Parathyroid adenoma (tissue), 2 donors: ENCODE data around the gene GLS.
A peak's percentile ranks its signal among the peaks of the same experiment; 100 is the strongest.
"Not testable (repeated sequence)": the region's sequence is repeated elsewhere in the genome, so short reads cannot be mapped to it uniquely, and the experiment has no call there.

Source experiments
- H2AFZ ChIP-seq: fragments of 300-600 bp; sonication (generic); one replicate; pipeline ENCODE4 v1.7.0; 2017; ENCODE audit warnings: antibody characterized with exemption, mild to moderate bottlenecking
- H3K27ac ChIP-seq: fragments of 300-600 bp; sonication (generic); one replicate; pipeline ENCODE4 v1.7.0; 2017
- H3K27me3 ChIP-seq: fragments of 300-600 bp; sonication (generic); one replicate; pipeline ENCODE4 v1.7.0; 2017; ENCODE audit warnings: low read length; ENCODE audit not compliant: control insufficient read depth, insufficient read depth
- H3K36me3 ChIP-seq: fragments of 300-600 bp; sonication (generic); one replicate; pipeline ENCODE4 v1.7.0; 2017; ENCODE audit warnings: low read length; ENCODE audit not compliant: control insufficient read depth, insufficient read depth
- H3K4me1 ChIP-seq: fragments of 300-600 bp; sonication (generic); one replicate; pipeline ENCODE4 v1.7.0; 2017; ENCODE audit warnings: control low read depth
- H3K4me2 ChIP-seq: fragments of 300-600 bp; sonication (generic); one replicate; pipeline ENCODE4 v1.7.0; 2017; ENCODE audit warnings: low read length
- H3K4me3 ChIP-seq: fragments of 300-600 bp; sonication (generic); one replicate; pipeline ENCODE4 v1.7.0; 2017; ENCODE audit warnings: low read depth, low read length
- H3K79me2 ChIP-seq: fragments of 300-600 bp; sonication (generic); one replicate; pipeline ENCODE4 v1.7.0; 2017; ENCODE audit warnings: control low read depth
- H3K9ac ChIP-seq: fragments of 300-600 bp; sonication (generic); one replicate; pipeline ENCODE4 v1.7.0; 2017; ENCODE audit warnings: mild to moderate bottlenecking
- H3K9me3 ChIP-seq: fragments of 300-600 bp; sonication (generic); one replicate; pipeline ENCODE4 v1.7.0; 2017; ENCODE audit warnings: low read length; ENCODE audit not compliant: control insufficient read depth
- TF ChIP-seq, protein P1 (sequence below): fragments of 300-600 bp; sonication (generic); IDR thresholded peaks from one replicate; pipeline ENCODE4 v1.7.0; 2017; ENCODE audit warnings: antibody characterized with exemption, mild to moderate bottlenecking
- donor health status: primary hyperparathyroidism.

Gene GLS

DNA sequence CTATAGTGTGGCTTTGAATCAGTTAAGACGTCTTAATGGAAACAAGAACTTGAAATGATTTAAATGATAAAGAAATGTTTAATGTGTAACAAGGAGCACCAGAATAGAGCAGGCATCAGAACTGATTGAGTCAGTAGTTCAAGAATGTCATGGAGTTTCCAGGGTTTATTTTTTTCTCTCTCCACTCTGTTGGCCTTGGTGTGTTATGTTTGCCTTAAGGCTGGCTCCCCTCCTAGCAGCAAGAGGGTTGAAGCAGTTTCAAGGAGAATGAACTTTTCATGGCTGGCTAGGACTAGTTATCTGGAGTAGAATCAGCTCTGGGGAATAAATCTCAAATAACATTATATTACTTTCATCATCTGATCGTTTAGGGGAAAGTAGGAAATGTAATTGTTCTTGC, 13.4 kb upstream of the GLS start:
- TF ChIP-seq, protein P1, sequence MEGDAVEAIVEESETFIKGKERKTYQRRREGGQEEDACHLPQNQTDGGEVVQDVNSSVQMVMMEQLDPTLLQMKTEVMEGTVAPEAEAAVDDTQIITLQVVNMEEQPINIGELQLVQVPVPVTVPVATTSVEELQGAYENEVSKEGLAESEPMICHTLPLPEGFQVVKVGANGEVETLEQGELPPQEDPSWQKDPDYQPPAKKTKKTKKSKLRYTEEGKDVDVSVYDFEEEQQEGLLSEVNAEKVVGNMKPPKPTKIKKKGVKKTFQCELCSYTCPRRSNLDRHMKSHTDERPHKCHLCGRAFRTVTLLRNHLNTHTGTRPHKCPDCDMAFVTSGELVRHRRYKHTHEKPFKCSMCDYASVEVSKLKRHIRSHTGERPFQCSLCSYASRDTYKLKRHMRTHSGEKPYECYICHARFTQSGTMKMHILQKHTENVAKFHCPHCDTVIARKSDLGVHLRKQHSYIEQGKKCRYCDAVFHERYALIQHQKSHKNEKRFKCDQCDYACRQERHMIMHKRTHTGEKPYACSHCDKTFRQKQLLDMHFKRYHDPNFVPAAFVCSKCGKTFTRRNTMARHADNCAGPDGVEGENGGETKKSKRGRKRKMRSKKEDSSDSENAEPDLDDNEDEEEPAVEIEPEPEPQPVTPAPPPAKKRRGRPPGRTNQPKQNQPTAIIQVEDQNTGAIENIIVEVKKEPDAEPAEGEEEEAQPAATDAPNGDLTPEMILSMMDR = no peak
- Histone ChIP-seq H3K27ac (no peak overlapping the region), H3K79me2 (no peaks in the 10 kb centered on the region), H2AFZ (no peak overlapping the region), H3K36me3 (no peaks in the 10 kb centered on the region), H3K27me3 (no peaks in the 10 kb centered on the region), H3K4me3 (no peak overlapping the region), H3K9ac (no peak overlapping the region), H3K4me1 (peaks cover 9% of the 10 kb centered on the region), H3K9me3 (no peaks in the 10 kb centered on the region), H3K4me2 (no peak overlapping the region)

DNA sequence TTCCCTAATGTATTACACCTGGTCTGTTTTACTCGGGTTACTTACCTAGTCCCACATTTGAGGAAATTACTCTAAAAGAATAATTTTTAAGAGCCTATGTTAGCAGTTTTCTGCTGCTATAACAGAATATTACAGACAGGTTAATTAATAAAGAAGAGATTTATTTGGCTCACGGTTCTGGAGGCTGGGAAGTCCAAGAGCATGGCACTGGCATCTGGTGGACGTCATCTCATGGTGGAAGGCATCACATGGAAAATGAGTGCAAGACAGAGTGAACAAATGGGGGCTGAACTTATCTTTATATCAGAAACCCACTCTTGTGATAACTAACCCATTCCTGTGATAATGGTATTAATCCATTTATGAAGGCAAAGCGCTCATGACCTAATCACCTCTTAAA, 12.8 kb upstream of the GLS start:
- H3K4me3 ChIP-seq = no peak overlapping the region
- H3K4me1 ChIP-seq = peaks cover 9% of the 10 kb centered on the region
- no peak overlapping the region for H3K9ac ChIP-seq
- H3K4me2 ChIP-seq = no peak overlapping the region
- no peaks in the 10 kb centered on the region for H3K36me3 ChIP-seq
- no peak overlapping the region for H3K27ac ChIP-seq
- H3K27me3 ChIP-seq = no peaks in the 10 kb centered on the region
- TF ChIP-seq, protein P1 = no peak
- H2AFZ ChIP-seq = no peak overlapping the region
- no peaks in the 10 kb centered on the region for H3K79me2 ChIP-seq
- H3K9me3 ChIP-seq = no peaks in the 10 kb centered on the region

DNA sequence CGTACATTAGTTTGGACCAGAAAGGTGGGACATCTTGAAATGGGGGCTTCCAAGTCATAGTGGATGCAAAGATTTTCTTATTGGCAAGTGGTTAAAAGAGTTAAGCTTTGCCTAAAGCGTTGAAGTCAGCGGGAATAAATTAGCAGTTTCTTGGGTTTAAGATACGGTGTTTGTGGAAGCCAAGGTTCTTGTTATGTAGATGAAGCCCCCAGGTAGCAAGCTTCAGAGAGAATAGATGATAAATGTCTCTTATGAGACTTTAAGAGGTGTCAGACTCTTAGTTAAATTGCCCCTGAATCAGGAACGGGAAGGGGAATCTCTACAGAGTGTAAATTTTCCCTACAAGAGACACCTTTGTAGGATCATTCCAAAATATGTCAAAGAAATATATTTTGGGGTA, 10.9 kb upstream of the GLS start:
- Histone ChIP-seq H3K27me3 (no peaks in the 10 kb centered on the region), H3K4me3 (no peak overlapping the region), H3K9ac (no peak overlapping the region), H3K9me3 (no peaks in the 10 kb centered on the region), H3K36me3 (no peaks in the 10 kb centered on the region), H3K27ac (no peak overlapping the region), H3K4me1 (peaks cover 9% of the 10 kb centered on the region), H3K4me2 (no peak overlapping the region), H3K79me2 (no peaks in the 10 kb centered on the region), H2AFZ (no peak overlapping the region)
- TF ChIP-seq, protein P1 = no peak

DNA sequence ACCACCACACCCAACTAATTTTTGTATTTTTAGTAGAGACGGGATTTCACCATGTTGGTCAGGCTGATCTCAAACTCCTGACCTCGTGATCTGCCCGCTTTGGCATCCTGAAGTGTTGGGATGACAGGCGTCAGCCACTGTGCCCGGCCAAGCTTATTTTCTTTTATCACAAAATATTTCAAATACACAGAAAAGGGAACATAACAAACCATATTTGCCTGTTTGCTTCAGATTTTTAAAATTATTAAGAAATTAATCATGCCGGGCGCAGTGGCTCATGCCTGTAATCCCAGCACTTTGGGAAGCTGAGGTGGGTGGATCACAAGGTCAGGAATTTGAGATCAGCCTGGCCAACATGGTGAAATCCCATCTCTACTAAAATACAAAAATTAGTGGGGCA, 7.2 kb upstream of the GLS start:
- H2AFZ ChIP-seq, H3K4me3 ChIP-seq, H3K4me1 ChIP-seq, H3K4me2 ChIP-seq, H3K9me3 ChIP-seq, H3K36me3 ChIP-seq, H3K9ac ChIP-seq, H3K79me2 ChIP-seq, H3K27me3 ChIP-seq, H3K27ac ChIP-seq: not testable (repeated sequence)

DNA sequence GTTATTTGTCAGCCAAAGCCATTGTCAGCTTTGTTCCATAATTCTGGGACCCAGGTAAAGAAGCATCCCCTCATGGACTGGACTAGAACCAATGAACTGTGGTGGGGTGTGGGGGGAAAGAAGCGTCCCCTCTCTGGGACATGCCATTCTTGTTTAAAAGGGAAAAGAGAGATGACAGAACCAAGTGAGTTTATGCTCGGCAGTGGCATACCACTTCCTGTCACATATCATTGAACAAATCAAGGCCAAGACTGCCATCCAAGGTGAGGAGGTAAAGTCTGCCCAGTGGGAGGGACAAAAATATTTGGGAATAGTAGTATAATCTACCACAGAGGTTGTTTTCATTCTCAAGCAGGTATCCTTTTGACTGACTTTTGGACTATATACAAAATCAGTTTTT, 4.7 kb upstream of the GLS start:
- H3K9me3 ChIP-seq = no peaks in the 10 kb centered on the region
- no peak overlapping the region for H3K27ac ChIP-seq

More for the DNA sequence above, 4.7 kb upstream of the GLS start:
- H3K36me3 ChIP-seq = no peaks in the 10 kb centered on the region
- TF ChIP-seq, protein P1 = no peak
- no peak overlapping the region for H3K4me3 ChIP-seq
- no peaks in the 10 kb centered on the region for H3K79me2 ChIP-seq
- peaks cover 13% of the 10 kb centered on the region for H3K4me1 ChIP-seq
- H2AFZ ChIP-seq = peak overlapping the region; percentile 59
- no peak overlapping the region for H3K9ac ChIP-seq
- H3K4me2 ChIP-seq = no peak overlapping the region
- no peaks in the 10 kb centered on the region for H3K27me3 ChIP-seq
